Stimulated activated naive CD8-positive, alpha-beta T cell treated with anti-CD3 and anti-CD28 coated beads, Interleukin-15, amount 100 ng/mL, for 72 hours (primary cell): ENCODE data around the gene PKD1L1.
"Not testable (repeated sequence)": the region's sequence is repeated elsewhere in the genome, so short reads cannot be mapped to it uniquely, and the experiment has no call there.

Experiments used
- ATAC-seq: fragments of 150-1000 bp; cut with Tn5 transposase; 2 replicates; pipeline ENCODE4 v1.10.0; 2021; ENCODE audit warnings: mild to moderate bottlenecking, moderate library complexity
- DNase-seq, 2 donors: peaks; one replicate each; pipeline ENCODE4 v3.0.0; 2021 to 2022
- H3K27ac Mint-ChIP-seq, 2 donors: one replicate each; pipeline ENCODE4 v1.8.0; 2022; ENCODE audit warnings: mild to moderate bottlenecking in 2 of 2, mixed read lengths in 2 of 2, moderate library complexity in 2 of 2
- H3K27me3 Mint-ChIP-seq: one replicate; pipeline ENCODE4 v1.8.0; 2022; ENCODE audit warnings: mixed read lengths
- H3K4me1 Mint-ChIP-seq: one replicate; pipeline ENCODE4 v1.8.0; 2022; ENCODE audit warnings: mild to moderate bottlenecking, mixed read lengths
- H3K4me3 Mint-ChIP-seq, 2 donors: one replicate each; pipeline ENCODE4 v1.8.0; 2022; ENCODE audit warnings: mild to moderate bottlenecking in 2 of 2, mixed read lengths in 2 of 2, moderate library complexity in 1 of 2
- H3K9me3 Mint-ChIP-seq, 2 donors: one replicate each; pipeline ENCODE4 v1.8.0; 2022; ENCODE audit warnings: mixed read lengths in 2 of 2

PKD1L1 gene

DNA sequence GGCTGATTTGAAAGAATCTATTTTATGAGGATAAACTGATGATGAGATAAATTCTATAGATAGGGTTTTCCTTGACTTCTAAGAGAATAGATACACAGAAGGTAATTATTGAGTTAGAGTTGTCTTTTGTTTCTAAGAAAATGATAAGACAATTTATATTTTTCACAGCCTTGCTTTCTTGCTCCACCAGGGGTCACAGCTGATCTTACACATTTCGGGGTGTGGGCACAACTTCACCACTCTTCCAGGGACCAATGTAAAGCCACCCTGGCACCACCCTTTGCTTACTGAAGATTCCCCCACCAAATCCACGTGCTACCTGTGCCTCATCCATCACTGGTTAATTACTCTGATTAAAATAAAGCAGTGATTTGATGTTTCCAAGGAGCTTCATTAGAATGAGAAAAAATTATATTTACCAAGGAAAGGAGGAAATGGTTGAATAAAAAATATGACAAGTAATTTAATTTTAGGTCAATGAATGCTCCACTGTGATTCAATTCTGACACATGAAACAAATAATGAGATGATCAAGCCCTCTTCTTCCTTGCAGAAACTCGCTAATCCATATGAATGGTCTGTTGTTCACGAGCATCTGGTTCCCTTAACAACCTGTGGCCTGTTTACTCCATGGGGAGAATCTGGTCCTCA is 189.1 kb downstream of the PKD1L1 start:
- ATAC-seq (no peak), DNase-seq (no peak)
- Mint-ChIP-seq H3K27ac (no peak overlapping the region), H3K27me3 (peaks cover 11% of the 10 kb centered on the region), H3K4me3 (no peak overlapping the region), H3K9me3 (no peaks in the 10 kb centered on the region), H3K4me1 (no peaks in the 10 kb centered on the region)

DNA sequence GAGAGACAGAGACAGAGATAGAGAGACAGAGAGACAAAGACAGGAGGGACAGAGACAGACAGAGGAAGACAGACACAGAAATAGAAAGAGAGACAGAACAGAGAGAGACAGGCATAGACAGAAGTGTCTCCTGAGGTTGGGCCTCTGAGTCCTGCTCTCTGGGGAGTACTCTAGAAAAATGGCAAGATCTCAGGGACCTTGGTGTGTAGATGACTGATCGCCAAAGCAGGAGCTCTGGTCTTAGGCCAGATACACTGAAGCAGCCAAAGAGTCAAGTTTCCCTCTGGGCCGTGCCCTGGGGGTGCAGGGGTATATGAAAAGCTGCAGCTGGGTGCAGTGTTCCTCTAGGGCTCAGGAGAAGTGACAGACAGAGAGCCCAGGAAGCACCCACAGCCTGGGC is 189.7 kb downstream of the PKD1L1 start:
- Mint-ChIP-seq H3K27ac (no peak overlapping the region), H3K9me3 (no peaks in the 10 kb centered on the region), H3K4me3 (no peak overlapping the region), H3K4me1 (no peaks in the 10 kb centered on the region), H3K27me3 (peaks cover 13% of the 10 kb centered on the region)
- no peak for ATAC-seq
- no peak for DNase-seq

DNA sequence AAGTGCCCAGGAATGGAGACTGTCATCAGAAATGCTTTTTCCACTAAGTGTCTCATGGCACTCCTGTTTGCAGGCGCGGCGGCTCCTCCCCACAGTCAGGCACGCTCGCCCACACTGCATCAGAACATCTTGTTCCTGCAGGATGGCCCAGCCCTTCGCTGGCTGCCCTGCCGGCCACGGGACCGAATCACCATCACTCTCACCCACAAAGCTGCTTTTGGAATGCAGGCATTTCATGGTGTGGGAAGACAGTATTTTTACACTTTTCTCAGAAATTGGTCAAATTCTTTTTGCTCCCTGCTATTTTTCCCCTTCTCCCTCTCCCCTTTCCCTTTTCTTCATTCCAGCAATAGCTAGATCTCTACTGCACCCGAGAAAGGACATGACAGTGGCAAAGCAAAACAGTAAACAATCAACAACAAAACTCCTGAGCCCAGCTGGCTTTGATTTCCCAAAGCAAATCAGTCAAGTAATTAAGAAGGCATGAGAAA is 190.3 kb downstream of the PKD1L1 start:
- H3K27me3 Mint-ChIP-seq: peaks cover 13% of the 10 kb centered on the region
- H3K9me3 Mint-ChIP-seq: no peaks in the 10 kb centered on the region
- DNase-seq (no peak), ATAC-seq (no peak)
- H3K4me1 Mint-ChIP-seq: no peaks in the 10 kb centered on the region
- no peak overlapping the region for H3K27ac Mint-ChIP-seq
- no peak overlapping the region for H3K4me3 Mint-ChIP-seq

- Mint-ChIP-seq H3K27me3 (peaks cover 13% of the 10 kb centered on the region), H3K4me1 (no peaks in the 10 kb centered on the region), H3K9me3 (no peaks in the 10 kb centered on the region), H3K27ac (no peak overlapping the region), H3K4me3 (no peak overlapping the region)
- ATAC-seq: no peak
- no peak for DNase-seq
Measured at GRCh38 chr7:47756636-47757035, 191.6 kb downstream of the PKD1L1 start.

- ATAC-seq: no peak
- no peak overlapping the region for H3K27ac Mint-ChIP-seq
- no peak overlapping the region for H3K4me3 Mint-ChIP-seq
- H3K4me1 Mint-ChIP-seq: peaks cover 10% of the 10 kb centered on the region
- no peak for DNase-seq
- no peaks in the 10 kb centered on the region for H3K9me3 Mint-ChIP-seq
- H3K27me3 Mint-ChIP-seq: peaks cover 13% of the 10 kb centered on the region
Measured at GRCh38 chr7:47755248-47755647, 193.0 kb downstream of the PKD1L1 start.

DNA sequence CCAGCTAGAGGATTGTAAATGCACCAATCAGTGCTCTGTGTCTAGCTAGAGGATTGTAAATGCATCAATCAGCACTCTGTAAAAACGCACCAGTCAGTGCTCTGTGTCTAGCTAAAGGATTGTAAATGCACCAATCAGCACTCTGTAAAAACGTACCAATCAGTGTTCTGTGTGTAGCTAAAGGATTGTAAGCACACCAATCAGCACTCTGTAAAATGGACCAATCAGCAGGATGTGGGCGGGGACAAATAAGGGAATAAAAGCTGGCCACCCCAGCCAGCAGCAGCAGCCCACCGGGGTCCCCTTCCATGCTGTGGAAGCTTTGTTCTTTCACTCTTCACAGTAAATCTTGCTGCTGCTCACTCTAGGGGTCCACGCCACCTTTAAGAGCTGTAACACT is 196.5 kb downstream of the PKD1L1 start:
- H3K4me3 Mint-ChIP-seq, H3K9me3 Mint-ChIP-seq, DNase-seq, H3K27ac Mint-ChIP-seq, ATAC-seq, H3K4me1 Mint-ChIP-seq: not testable (repeated sequence)
- H3K27me3 Mint-ChIP-seq: peaks cover 25% of the 10 kb centered on the region

- Mint-ChIP-seq H3K9me3 (no peaks in the 10 kb centered on the region), H3K4me1 (peaks cover 10% of the 10 kb centered on the region), H3K27ac (no peak overlapping the region), H3K27me3 (peaks cover 26% of the 10 kb centered on the region), H3K4me3 (peak overlapping the region in 1 of 2 donors; percentile 32)
- DNase-seq (no peak), ATAC-seq (peak; percentile 50)
Measured at GRCh38 chr7:47751043-47751442, 197.2 kb downstream of the PKD1L1 start.

- H3K4me1 Mint-ChIP-seq: peaks cover 10% of the 10 kb centered on the region
- H3K27me3 Mint-ChIP-seq: peaks cover 15% of the 10 kb centered on the region
- H3K27ac Mint-ChIP-seq: no peak overlapping the region
- no peak overlapping the region for H3K4me3 Mint-ChIP-seq
- ATAC-seq: no peak
- no peak for DNase-seq
- no peaks in the 10 kb centered on the region for H3K9me3 Mint-ChIP-seq
Measured at GRCh38 chr7:47748041-47748440, 200.2 kb downstream of the PKD1L1 start.

DNA sequence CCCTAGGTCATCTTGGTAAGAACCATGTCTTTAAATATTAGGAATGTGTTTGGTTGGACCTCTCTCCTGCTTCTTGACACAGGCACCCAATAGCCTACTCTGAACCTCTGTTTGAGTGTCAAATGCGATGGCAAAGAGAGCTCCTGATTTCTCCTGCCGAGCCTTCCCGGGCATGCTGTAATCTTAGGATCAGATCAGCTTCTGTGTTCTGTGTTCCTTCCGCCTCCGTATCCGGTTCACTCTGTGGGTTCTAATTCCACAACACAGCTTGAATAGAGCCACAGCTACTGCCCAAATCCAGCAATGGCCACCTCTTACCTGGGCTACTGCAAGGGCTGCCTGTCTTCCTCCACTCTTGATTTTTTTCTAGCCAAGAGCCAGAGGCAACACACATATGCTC is 201.1 kb downstream of the PKD1L1 start:
- no peak for DNase-seq
- H3K27me3 Mint-ChIP-seq: peaks cover 15% of the 10 kb centered on the region
- no peak overlapping the region for H3K27ac Mint-ChIP-seq
- H3K9me3 Mint-ChIP-seq: no peaks in the 10 kb centered on the region
- no peak for ATAC-seq
- peaks cover 10% of the 10 kb centered on the region for H3K4me1 Mint-ChIP-seq
- no peak overlapping the region for H3K4me3 Mint-ChIP-seq

- H3K4me1 Mint-ChIP-seq: peaks cover 8% of the 10 kb centered on the region
Measured at GRCh38 chr7:47746468-47746867, 201.8 kb downstream of the PKD1L1 start.

GRCh38 chr7:47744883-47745282 is 203.4 kb downstream of the PKD1L1 start:
- DNase-seq (no peak), ATAC-seq (no peak)
- Mint-ChIP-seq H3K4me3 (no peak overlapping the region), H3K27ac (no peak overlapping the region), H3K9me3 (no peaks in the 10 kb centered on the region), H3K27me3 (peaks cover 15% of the 10 kb centered on the region), H3K4me1 (no peaks in the 10 kb centered on the region)

More at GRCh38 chr7:47746468-47746867, 201.8 kb downstream of the PKD1L1 start:
- ATAC-seq (no peak), DNase-seq (no peak)
- H3K27me3 Mint-ChIP-seq: peaks cover 15% of the 10 kb centered on the region
- H3K9me3 Mint-ChIP-seq: no peaks in the 10 kb centered on the region
- H3K27ac Mint-ChIP-seq: no peak overlapping the region
- H3K4me3 Mint-ChIP-seq: no peak overlapping the region

- Mint-ChIP-seq H3K4me1 (no peaks in the 10 kb centered on the region), H3K9me3 (no peaks in the 10 kb centered on the region), H3K27ac (no peak overlapping the region), H3K4me3 (no peak overlapping the region), H3K27me3 (peaks cover 20% of the 10 kb centered on the region)
- ATAC-seq (no peak), DNase-seq (no peak)
Measured at GRCh38 chr7:47743965-47744591, 204.2 kb downstream of the PKD1L1 start.

GRCh38 chr7:47741984-47742383 is 206.3 kb downstream of the PKD1L1 start:
- peaks cover 25% of the 10 kb centered on the region for H3K27me3 Mint-ChIP-seq
- no peaks in the 10 kb centered on the region for H3K4me1 Mint-ChIP-seq
- no peak for DNase-seq
- H3K9me3 Mint-ChIP-seq: no peaks in the 10 kb centered on the region
- ATAC-seq: no peak
- H3K27ac Mint-ChIP-seq: peak overlapping the region in 1 of 2 donors; percentile 39
- H3K4me3 Mint-ChIP-seq: no peak overlapping the region

DNA sequence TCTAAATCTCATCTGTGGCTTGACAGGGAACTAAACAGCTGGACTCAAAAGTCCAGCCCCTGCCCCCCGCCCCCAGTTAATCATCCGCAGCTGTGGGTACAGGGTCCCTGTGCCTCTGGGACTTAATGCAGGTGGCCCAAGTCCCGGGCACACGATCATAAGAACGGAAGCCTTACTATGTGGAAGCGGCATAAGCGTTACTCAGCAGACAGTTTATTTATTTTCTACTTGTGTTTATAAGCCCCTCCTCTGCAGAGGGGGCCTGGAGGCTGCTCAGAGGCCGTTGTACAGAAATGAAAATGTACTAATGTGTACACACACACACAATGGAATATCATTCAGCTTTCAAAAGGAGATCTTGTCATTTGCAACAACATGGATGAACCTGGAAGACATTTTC is 208.4 kb downstream of the PKD1L1 start:
- peak overlapping the region in 1 of 2 donors; percentile 59 for H3K27ac Mint-ChIP-seq
- H3K9me3 Mint-ChIP-seq: no peaks in the 10 kb centered on the region
- H3K27me3 Mint-ChIP-seq: peaks cover 29% of the 10 kb centered on the region
- H3K4me3 Mint-ChIP-seq: no peak overlapping the region
- ATAC-seq (no peak), DNase-seq (no peak)
- no peaks in the 10 kb centered on the region for H3K4me1 Mint-ChIP-seq

DNA sequence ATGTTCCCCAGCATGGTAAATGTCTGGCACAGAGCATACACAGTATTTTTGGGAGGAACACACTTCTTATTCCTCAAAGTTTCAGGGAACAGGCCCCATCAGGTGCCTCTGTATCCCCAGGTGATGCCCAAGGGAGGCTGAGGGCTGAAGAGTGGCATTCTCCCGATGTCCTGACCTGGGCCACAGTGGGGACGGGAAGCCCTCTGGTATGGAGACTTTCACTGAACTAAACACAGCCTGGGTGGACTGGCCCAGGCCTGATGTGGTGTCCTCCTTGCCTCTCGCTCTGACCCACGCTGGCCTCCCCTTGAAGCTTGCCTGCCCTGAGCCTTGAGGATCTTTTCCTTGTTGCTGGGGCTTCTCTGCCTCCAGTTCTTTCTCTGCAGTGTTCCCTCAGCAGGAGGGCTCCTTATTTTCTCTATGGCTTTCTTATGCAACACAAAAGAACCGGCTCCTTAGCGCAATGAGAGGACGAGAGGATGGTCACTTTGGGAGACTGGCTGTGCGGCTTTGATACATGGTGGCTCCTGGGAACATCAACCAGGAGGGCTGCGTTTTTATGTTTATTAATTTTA is 208.9 kb downstream of the PKD1L1 start:
- no peaks in the 10 kb centered on the region for H3K9me3 Mint-ChIP-seq
- H3K4me1 Mint-ChIP-seq: no peaks in the 10 kb centered on the region
- H3K27ac Mint-ChIP-seq: peak overlapping the region in 1 of 2 donors; percentile 81
- DNase-seq: no peak
- no peak overlapping the region for H3K4me3 Mint-ChIP-seq
- H3K27me3 Mint-ChIP-seq: peaks cover 29% of the 10 kb centered on the region
- ATAC-seq: no peak

- Mint-ChIP-seq H3K4me3 (no peak overlapping the region), H3K4me1 (no peaks in the 10 kb centered on the region), H3K27ac (peak overlapping the region in 1 of 2 donors; percentile 48), H3K9me3 (no peaks in the 10 kb centered on the region), H3K27me3 (peaks cover 29% of the 10 kb centered on the region)
- peak; percentile 54 for ATAC-seq
- DNase-seq: no peak
Measured at GRCh38 chr7:47738563-47739166, 209.6 kb downstream of the PKD1L1 start.
